C4-2B (cell line): Measurements from ENCODE around the gene PRUNE2.

Experiments
- H3K27ac ChIP-seq: fragments of 450-650 bp; 2 replicates; pipeline ENCODE4 v1.5.1; 2017
- CTCF ChIP-seq: fragments of 450-650 bp; conservative IDR thresholded peaks from 2 replicates; pipeline ENCODE4 v1.5.1; 2017; ENCODE audit warnings: mild to moderate bottlenecking
- ZFX ChIP-seq: fragments of 450-650 bp; IDR thresholded peaks from 2 replicates; pipeline ENCODE4 v1.6.1; 2017

Gene PRUNE2

GRCh38 chr9:76737154-76737902 is 168.6 kb downstream of the PRUNE2 start:
- H3K27ac ChIP-seq = no peak overlapping the region; the same call in 1 of the 2 replicates
- TF ChIP-seq ZFX = no peak

- no peak overlapping the region for H3K27ac ChIP-seq
- TF ChIP-seq ZFX (no peak), CTCF (no peak)
Observed at GRCh38 chr9:76734716-76735115, 171.2 kb downstream of the PRUNE2 start.

GRCh38 chr9:76733096-76733495 is 172.8 kb downstream of the PRUNE2 start:
- TF ChIP-seq ZFX (no peak), CTCF (no peak)

GRCh38 chr9:76732341-76732958 is 173.5 kb downstream of the PRUNE2 start:
- TF ChIP-seq ZFX (no peak), CTCF (no peak)
- peak overlapping the region; percentile 20; the same call in 1 of the 2 replicates for H3K27ac ChIP-seq

More at GRCh38 chr9:76733096-76733495, 172.8 kb downstream of the PRUNE2 start:
- H3K27ac ChIP-seq = peak overlapping the region; percentile 25; the same call in 1 of the 2 replicates

- H3K27ac ChIP-seq = peak overlapping the region; percentile 84
- no peak for TF ChIP-seq CTCF
- TF ChIP-seq ZFX = no peak
Observed at GRCh38 chr9:76730801-76731200, 175.1 kb downstream of the PRUNE2 start.

- TF ChIP-seq ZFX (no peak), CTCF (no peak)
- H3K27ac ChIP-seq = peak overlapping the region; percentile 84
Observed at GRCh38 chr9:76729980-76730737, 175.8 kb downstream of the PRUNE2 start.

GRCh38 chr9:76729116-76729515 is 176.8 kb downstream of the PRUNE2 start:
- H3K27ac ChIP-seq = peak overlapping the region; percentile 31; the same call in 1 of the 2 replicates
- TF ChIP-seq CTCF = no peak
- TF ChIP-seq ZFX = no peak
